Thoracic aorta (tissue), 2 donors: ENCODE results near the gene C6orf89. TPM values are rescaled to one million over a fixed set of nuclear protein-coding genes. Genes with fewer than 3 reads are reported as not detected.

Experiments
- ATAC-seq: fragments of 150-250 bp; one replicate; pipeline ENCODE4 v1.8.0; 2017; ENCODE audit warnings: low read depth; ENCODE audit not compliant: insufficient number of reproducible peaks, low FRiP score
- DNase-seq: peaks from one replicate; pipeline ENCODE4 v3.0.0-alpha.2; 2020; ENCODE audit warnings: low spot score
- H3K27ac ChIP-seq, 2 donors: fragments of 200-600 bp; sonication (generic); 1 replicate in 1 of 2; 2 replicates in 1 of 2; pipeline ENCODE4 v1.5.1; 2016; ENCODE audit warnings: mild to moderate bottlenecking in 2 of 2, moderate library complexity in 2 of 2
- H3K27me3 ChIP-seq: fragments of 200-600 bp; sonication (generic); replicated peaks from 2 replicates; pipeline ENCODE4 v1.6.0; 2016; ENCODE audit warnings: mild to moderate bottlenecking; ENCODE audit not compliant: insufficient read depth
- H3K36me3 ChIP-seq: fragments of 200-600 bp; sonication (generic); one replicate; pipeline ENCODE4 v1.5.1; 2016
- H3K4me1 ChIP-seq, 2 donors: fragments of 200-600 bp; sonication (generic); 1 replicate in 1 of 2; 2 replicates in 1 of 2; pipeline versions ENCODE4 v1.5.1 to v1.6.0; 2016; ENCODE audit warnings: low read depth in 2 of 2, mild to moderate bottlenecking in 1 of 2; ENCODE audit not compliant: control insufficient read depth in 1 of 2
- H3K4me3 ChIP-seq: fragments of 200-600 bp; sonication (generic); 2 replicates; pipeline ENCODE4 v1.5.1; 2016; ENCODE audit warnings: mild to moderate bottlenecking
- H3K9me3 ChIP-seq: fragments of 200-600 bp; sonication (generic); 2 replicates; pipeline ENCODE4 v1.5.1; 2016
- CTCF ChIP-seq: fragments of 200-600 bp; sonication (generic); IDR thresholded peaks from one replicate; pipeline ENCODE4 v1.5.1; 2019; ENCODE audit warnings: antibody characterized with exemption
- total RNA-seq, 2 donors: library from RNA; depleted of rRNA; stranded (reverse); fragments of >200 nt; gene quantifications; one replicate each; pipeline versions ENCODE4 v1.1.0 to v1.2.3, GENCODE V29; 2016

Gene C6orf89
- total RNA-seq, 2 donors from 2014 or later: 53.6 to 60.9 TPM

- Histone ChIP-seq H3K27ac (peak overlapping the region; percentile 64 to 76), H3K27me3 (no peaks in the 10 kb centered on the region), H3K4me3 (no peak overlapping the region), H3K9me3 (no peaks in the 10 kb centered on the region), H3K4me1 (peaks cover 6 to 29% of the 10 kb centered on the region in 2 donors), H3K36me3 (peaks cover 2% of the 10 kb centered on the region)
- ATAC-seq: peak; percentile 89
- TF ChIP-seq CTCF: no peak
- peak; percentile 53 for DNase-seq
These were observed 32.4 kb upstream of the C6orf89 start for GRCh38 chr6:36853325-36853724.

DNA sequence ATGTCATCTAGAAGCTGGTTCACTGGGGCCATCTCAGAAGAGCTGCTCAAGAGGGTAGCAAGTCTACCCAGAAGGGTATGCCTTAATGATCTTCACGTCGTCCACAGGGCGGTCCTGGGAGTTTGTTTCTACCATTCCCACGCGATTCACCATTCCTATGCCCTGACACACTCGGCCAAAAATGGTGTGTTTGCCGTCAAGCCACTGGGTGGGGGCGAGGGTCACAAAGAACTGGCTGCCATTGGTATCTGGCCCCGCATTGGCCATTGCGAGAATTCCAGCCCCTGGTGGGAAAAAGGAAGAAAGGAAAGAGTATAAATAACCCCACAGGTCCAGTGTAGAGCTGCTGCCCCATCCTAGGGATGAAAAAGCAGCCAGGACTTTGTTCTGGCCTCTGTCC lies 30.0 kb upstream of the C6orf89 start:
- DNase-seq (no peak), ATAC-seq (no peak)
- no peaks in the 10 kb centered on the region for H3K27me3 ChIP-seq
- no peak for TF ChIP-seq CTCF
- H3K9me3 ChIP-seq: no peaks in the 10 kb centered on the region
- peaks cover 2% of the 10 kb centered on the region for H3K36me3 ChIP-seq
- no peak overlapping the region for H3K4me3 ChIP-seq
- peaks cover 8 to 38% of the 10 kb centered on the region in 2 donors for H3K4me1 ChIP-seq
- no peak overlapping the region for H3K27ac ChIP-seq

DNA sequence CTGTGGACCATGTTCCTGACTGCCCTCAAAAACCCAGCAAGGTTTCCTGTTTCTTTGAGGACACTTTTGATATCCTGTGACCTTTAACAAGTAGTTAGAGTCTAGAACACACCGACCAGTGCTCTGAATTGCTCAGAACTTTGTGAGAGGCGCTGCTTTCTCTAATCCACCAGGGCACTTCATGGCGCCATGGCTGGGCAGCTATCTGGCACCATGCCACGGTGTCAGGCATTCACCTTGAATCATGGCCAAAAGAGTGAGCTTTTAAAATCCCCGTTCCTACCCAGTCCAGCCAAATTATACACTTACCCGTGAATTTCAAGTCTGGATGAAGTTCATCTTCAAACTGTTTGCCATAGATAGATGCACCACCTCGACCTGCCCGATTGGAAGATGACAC lies 29.5 kb upstream of the C6orf89 start:
- Histone ChIP-seq H3K9me3 (no peaks in the 10 kb centered on the region), H3K36me3 (peaks cover 2% of the 10 kb centered on the region), H3K27me3 (no peaks in the 10 kb centered on the region), H3K4me3 (no peak overlapping the region), H3K4me1 (peaks cover 8 to 37% of the 10 kb centered on the region in 2 donors), H3K27ac (no peak overlapping the region)
- no peak for TF ChIP-seq CTCF
- ATAC-seq (no peak), DNase-seq (no peak)

DNA sequence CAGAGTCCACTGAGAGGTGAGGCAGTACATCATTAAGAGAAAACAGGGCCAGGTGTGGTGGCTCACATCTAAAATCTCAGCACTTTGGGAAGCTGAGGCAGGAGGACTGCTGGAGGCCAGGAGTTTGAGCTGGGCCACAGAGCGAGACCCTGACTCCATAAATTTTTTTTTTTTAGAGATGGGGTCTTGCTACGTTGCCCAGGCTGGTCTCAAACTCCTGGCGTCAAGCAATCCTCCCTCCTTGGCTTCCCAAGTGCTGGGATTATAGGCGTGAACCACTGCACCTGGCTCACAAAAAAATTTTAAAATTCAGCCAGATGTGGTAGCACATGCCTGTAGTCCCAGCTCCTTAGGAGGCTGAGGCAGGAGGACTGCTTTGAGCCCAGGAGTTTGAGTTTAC lies 28.4 kb upstream of the C6orf89 start:
- Histone ChIP-seq H3K36me3 (peaks cover 2% of the 10 kb centered on the region), H3K9me3 (no peaks in the 10 kb centered on the region), H3K4me3 (no peak overlapping the region), H3K4me1 (peaks cover 8 to 26% of the 10 kb centered on the region in 2 donors), H3K27me3 (no peaks in the 10 kb centered on the region), H3K27ac (no peak overlapping the region)
- TF ChIP-seq CTCF: no peak
- DNase-seq: no peak
- no peak for ATAC-seq

DNA sequence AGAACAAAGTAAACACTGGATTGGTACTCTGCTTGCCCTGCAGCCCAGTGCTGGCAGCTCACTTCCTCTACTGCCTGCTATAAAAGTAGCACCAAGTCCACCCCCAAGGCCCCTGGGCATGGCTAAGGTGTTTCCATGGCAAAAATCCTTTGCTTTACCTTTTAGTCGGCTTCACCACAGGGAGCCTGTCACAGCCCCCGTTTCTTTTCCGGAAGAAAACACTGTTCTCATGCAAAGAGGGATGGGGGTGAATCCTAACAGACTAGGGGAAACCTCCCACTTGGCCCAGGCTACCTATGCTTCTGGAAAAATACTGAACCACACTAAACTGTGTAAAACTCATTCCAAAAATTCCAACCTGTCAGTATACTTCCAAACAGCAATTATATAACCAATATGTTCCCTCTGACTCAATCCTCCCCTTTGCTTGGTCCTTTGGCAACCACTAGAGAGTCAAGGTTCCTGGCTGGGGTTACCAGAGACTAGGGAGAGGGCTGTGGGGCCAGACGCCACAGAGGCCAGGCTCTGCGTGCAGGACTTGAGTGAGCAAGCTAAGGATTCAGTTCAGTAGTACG lies 27.3 kb upstream of the C6orf89 start:
- no peak for TF ChIP-seq CTCF
- H3K9me3 ChIP-seq: no peaks in the 10 kb centered on the region
- no peak overlapping the region for H3K4me3 ChIP-seq
- peak overlapping the region in 1 of 2 donors; percentile 29 for H3K27ac ChIP-seq
- ATAC-seq (no peak), DNase-seq (no peak)
- peaks cover 2% of the 10 kb centered on the region for H3K36me3 ChIP-seq
- H3K27me3 ChIP-seq: no peaks in the 10 kb centered on the region
- peaks cover 5 to 17% of the 10 kb centered on the region in 2 donors for H3K4me1 ChIP-seq
